Measurements from ENCODE around the gene INO80D.
A peak's percentile ranks its signal among the peaks of the same experiment; 100 is the strongest.

The INO80D gene

DNA sequence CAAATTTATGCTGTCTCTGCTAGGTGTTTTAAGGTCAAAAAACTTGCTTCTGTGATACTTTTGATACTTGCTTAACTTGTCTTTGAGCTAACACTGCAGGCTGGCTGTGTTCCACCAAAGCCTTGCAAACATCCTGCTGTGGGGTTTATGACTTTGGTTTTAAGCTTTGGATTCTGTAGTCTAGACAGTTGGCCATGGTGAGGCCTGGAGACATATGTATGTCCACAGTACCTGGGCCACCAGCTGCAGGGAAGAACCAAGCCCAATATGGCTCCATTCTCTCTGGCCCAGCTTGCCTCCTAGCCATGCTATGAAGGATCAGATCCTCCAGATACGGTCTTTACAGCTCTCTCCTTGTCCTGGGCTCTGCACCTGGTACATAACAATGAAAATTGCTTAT, 113.9 kb downstream of the INO80D start:
- H3K4me1 ChIP-seq: no peaks in the 10 kb centered on the region
- H3K4me3 ChIP-seq: no peak overlapping the region
- no peaks in the 10 kb centered on the region for H3K36me3 ChIP-seq
- no peaks in the 10 kb centered on the region for H3K27me3 ChIP-seq
- DNase-seq: no peak
- TF ChIP-seq, protein P1, sequence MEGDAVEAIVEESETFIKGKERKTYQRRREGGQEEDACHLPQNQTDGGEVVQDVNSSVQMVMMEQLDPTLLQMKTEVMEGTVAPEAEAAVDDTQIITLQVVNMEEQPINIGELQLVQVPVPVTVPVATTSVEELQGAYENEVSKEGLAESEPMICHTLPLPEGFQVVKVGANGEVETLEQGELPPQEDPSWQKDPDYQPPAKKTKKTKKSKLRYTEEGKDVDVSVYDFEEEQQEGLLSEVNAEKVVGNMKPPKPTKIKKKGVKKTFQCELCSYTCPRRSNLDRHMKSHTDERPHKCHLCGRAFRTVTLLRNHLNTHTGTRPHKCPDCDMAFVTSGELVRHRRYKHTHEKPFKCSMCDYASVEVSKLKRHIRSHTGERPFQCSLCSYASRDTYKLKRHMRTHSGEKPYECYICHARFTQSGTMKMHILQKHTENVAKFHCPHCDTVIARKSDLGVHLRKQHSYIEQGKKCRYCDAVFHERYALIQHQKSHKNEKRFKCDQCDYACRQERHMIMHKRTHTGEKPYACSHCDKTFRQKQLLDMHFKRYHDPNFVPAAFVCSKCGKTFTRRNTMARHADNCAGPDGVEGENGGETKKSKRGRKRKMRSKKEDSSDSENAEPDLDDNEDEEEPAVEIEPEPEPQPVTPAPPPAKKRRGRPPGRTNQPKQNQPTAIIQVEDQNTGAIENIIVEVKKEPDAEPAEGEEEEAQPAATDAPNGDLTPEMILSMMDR (IDR thresholded peaks at IDR 0.05): no peak
- no peaks in the 10 kb centered on the region for H3K9me3 ChIP-seq
- intact Hi-C loops (cut with DNase I; ENCODE audit: low total_unique reads): no loop called here
- H3K27ac ChIP-seq: no peak overlapping the region

DNA sequence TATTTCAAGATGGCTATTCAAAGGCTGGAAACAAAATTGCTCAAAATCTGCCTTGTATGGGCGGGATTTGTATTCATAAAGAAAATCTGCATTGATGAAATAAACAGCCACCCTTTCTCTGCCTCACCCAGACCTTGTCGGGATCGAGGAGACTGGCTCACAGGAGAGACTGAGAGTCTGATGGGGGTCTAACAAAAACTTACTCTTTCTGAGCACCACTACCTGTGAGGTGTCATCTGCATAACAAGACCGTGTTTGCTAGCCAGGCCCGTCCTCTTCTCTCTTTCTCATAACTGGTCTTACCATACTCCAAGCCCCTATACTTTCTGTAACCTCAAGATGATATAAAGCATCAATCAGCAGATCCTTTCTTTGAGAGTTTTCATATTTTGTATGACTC, 115.6 kb downstream of the INO80D start:
- intact Hi-C loops (cut with DNase I; ENCODE audit: low total_unique reads): no loop called here
- Histone ChIP-seq H3K27ac (no peak overlapping the region), H3K4me1 (no peaks in the 10 kb centered on the region), H3K9me3 (no peaks in the 10 kb centered on the region), H3K27me3 (no peaks in the 10 kb centered on the region), H3K4me3 (no peak overlapping the region), H3K36me3 (no peaks in the 10 kb centered on the region)
- DNase-seq: no peak
- TF ChIP-seq, protein P1 (IDR thresholded peaks at IDR 0.05): no peak

DNA sequence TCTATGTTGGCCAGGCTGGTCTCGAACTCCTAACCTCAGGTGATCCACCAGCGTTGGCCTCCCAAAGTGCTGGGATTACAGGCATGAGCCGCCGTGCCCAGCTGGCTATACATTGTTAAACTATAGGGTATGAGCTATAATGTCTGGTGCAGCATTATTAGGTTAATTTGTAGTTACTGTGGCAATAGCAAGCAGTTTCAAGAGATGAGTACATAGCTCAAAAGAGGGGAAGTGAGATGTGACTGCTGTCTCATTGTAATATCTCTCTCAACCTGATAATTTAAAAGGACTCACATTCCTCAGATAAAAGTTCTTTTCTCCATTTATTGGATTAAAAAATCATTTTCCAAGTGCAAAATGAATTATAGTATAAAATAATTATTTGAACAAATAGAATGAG, 116.4 kb downstream of the INO80D start:
- TF ChIP-seq, protein P1 (IDR thresholded peaks at IDR 0.05): no peak
- Histone ChIP-seq H3K27me3 (no peaks in the 10 kb centered on the region), H3K4me1 (no peaks in the 10 kb centered on the region), H3K9me3 (no peaks in the 10 kb centered on the region), H3K4me3 (no peak overlapping the region), H3K27ac (no peak overlapping the region), H3K36me3 (no peaks in the 10 kb centered on the region)
- DNase-seq: no peak
- intact Hi-C loops (cut with DNase I; ENCODE audit: low total_unique reads): no loop called here

DNA sequence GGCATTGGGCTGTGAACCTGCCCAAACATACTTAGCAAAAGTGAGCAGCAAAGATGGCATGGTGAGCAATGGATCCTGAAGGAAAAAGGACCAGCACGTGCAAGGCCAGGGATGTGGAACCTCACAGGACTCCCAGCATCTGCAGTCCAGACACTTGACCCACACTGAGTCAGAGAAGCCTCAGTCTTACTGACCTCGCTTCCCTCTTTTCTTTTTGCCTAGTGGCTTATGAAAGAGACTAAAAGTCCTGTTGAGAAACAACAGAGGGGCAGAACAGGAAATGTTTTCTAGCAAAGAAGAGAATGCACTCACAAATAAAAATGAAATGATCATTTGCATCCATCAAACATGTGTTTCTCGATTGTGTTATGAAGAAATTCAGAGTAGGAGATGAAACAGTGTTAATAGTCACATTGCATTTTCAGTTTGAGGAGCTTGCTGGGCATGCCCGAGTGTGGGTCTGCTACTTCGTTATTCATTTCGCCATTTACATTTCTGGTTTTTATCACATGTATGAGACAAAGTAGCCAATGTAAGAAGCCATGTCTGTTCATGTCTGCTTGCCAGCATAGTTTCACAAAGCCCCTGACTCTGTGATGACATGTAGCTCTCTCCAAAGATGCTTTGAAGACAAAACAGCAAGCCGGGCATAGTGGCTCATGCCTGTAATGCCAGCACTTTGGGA, 118.4 kb downstream of the INO80D start:
- H3K27me3 ChIP-seq: no peaks in the 10 kb centered on the region
- DNase-seq: no peak
- intact Hi-C loops (cut with DNase I; ENCODE audit: low total_unique reads): no loop called here

DNA sequence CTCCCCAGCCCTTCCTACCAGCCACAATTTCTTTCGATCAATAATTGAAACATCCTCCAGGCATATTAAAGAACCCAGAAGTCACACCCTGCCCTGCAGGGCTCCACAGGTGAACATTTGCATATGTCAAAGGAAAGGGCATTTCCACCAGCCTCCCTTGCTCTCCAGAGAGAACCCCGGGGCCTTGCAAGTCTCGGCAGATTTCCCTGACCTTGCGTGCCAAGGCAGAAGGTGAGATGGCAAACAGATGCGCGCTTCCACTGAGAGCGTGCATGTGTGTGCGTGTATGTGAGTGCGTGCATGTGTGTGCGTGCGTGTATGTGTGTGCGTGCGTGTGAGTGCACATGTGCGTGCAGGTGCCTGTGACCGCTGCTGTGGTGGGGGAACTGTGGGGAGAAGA, 120.3 kb downstream of the INO80D start:
- TF ChIP-seq, protein P1 (IDR thresholded peaks at IDR 0.05): no peak
- Histone ChIP-seq H3K27me3 (no peaks in the 10 kb centered on the region), H3K9me3 (no peaks in the 10 kb centered on the region), H3K4me3 (no peak overlapping the region), H3K4me1 (no peaks in the 10 kb centered on the region), H3K36me3 (no peaks in the 10 kb centered on the region), H3K27ac (no peak overlapping the region)
- intact Hi-C loops (cut with DNase I; ENCODE audit: low total_unique reads): no loop called here
- DNase-seq: peak in 1 of 2 donors; percentile 44

More for the DNA sequence above, 118.4 kb downstream of the INO80D start:
- Histone ChIP-seq H3K36me3 (no peaks in the 10 kb centered on the region), H3K9me3 (no peaks in the 10 kb centered on the region), H3K4me3 (no peak overlapping the region), H3K27ac (no peak overlapping the region), H3K4me1 (no peaks in the 10 kb centered on the region)
- TF ChIP-seq, protein P1 (IDR thresholded peaks at IDR 0.05): no peak
